ENCODE data around the gene GPR119. TPM values are rescaled to one million over a fixed set of nuclear protein-coding genes. Genes with fewer than 3 reads are reported as not detected.

GPR119 gene
- polyA plus RNA-seq (2012; ENCODE audit: insufficient read length, low read depth): not detected

DNA sequence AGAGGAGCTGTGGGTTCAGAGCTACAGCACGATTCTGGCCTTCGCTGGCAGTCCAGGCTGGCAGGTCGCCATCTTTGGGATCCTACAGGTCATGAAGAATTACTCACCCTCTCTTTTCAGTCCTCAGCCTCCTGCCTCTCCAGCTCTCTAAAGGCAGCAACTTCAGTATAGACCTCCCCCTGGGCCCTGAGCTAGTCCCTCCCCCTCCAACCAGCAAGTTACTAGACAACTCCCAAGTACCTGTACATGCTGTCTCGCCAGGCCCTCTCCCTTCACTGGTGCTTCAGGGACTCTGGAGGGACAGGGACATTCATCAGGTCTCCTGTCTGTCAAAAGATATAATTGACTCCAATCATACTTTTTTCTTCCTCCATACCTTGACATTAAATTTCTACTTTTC, at the start of gene GPR119:
TSS of gene GPR119 (minus strand) at position 155 of the 400 bp plus-strand sequence. CDS start 227 bp downstream, outside the sequence.
- TF ChIP-seq SIN3A (IDR thresholded peaks at IDR 0.05; ENCODE audit: borderline replicate concordance, insufficient read depth, low read length): no peak
- TF ChIP-seq, protein P1, sequence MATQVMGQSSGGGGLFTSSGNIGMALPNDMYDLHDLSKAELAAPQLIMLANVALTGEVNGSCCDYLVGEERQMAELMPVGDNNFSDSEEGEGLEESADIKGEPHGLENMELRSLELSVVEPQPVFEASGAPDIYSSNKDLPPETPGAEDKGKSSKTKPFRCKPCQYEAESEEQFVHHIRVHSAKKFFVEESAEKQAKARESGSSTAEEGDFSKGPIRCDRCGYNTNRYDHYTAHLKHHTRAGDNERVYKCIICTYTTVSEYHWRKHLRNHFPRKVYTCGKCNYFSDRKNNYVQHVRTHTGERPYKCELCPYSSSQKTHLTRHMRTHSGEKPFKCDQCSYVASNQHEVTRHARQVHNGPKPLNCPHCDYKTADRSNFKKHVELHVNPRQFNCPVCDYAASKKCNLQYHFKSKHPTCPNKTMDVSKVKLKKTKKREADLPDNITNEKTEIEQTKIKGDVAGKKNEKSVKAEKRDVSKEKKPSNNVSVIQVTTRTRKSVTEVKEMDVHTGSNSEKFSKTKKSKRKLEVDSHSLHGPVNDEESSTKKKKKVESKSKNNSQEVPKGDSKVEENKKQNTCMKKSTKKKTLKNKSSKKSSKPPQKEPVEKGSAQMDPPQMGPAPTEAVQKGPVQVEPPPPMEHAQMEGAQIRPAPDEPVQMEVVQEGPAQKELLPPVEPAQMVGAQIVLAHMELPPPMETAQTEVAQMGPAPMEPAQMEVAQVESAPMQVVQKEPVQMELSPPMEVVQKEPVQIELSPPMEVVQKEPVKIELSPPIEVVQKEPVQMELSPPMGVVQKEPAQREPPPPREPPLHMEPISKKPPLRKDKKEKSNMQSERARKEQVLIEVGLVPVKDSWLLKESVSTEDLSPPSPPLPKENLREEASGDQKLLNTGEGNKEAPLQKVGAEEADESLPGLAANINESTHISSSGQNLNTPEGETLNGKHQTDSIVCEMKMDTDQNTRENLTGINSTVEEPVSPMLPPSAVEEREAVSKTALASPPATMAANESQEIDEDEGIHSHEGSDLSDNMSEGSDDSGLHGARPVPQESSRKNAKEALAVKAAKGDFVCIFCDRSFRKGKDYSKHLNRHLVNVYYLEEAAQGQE (IDR thresholded peaks at IDR 0.05; ENCODE audit: insufficient read depth in 1 of 2, low read depth in 2 of 2, low read length in 2 of 2): no peak
- no peak for TF ChIP-seq TAF1 (IDR thresholded peaks at IDR 0.05; ENCODE audit: borderline replicate concordance, insufficient read depth, low read length)
- no peak for TF ChIP-seq POLR2AphosphoS5 (IDR thresholded peaks at IDR 0.05; ENCODE audit: low read depth, low read length)
- TF ChIP-seq FOXP2 (optimal IDR thresholded peaks at IDR 0.05; ENCODE audit: borderline replicate concordance, extremely low read depth, extremely low read length, insufficient read depth): no peak

DNA sequence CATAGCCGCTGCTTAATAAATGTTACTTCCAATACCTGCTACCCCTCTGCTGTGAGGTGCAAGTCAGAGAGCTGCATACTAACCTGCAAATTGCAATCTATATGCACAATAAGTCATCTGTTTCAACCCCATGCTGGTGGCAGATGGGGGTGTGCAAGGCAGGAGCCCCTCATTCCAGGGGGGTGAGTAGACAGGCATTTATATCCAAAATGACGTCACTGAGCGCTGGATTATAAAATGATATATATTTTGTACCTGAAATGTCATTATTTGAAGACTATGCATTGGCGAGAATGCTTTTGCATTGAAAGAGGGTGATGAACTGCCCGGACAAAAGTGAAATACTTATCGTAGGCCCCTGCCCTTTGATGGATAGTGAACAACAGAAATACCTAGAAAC, 41.1 kb upstream of the GPR119 start:
- no peak for TF ChIP-seq POLR2AphosphoS5 (IDR thresholded peaks at IDR 0.05; ENCODE audit: low read depth, low read length)
- no peak for TF ChIP-seq SIN3A (IDR thresholded peaks at IDR 0.05; ENCODE audit: borderline replicate concordance, insufficient read depth, low read length)
- no peak for TF ChIP-seq FOXP2 (optimal IDR thresholded peaks at IDR 0.05; ENCODE audit: borderline replicate concordance, extremely low read depth, extremely low read length, insufficient read depth)
- TF ChIP-seq, protein P1 (IDR thresholded peaks at IDR 0.05; ENCODE audit: insufficient read depth in 1 of 2, low read depth in 2 of 2, low read length in 2 of 2): no peak
- TF ChIP-seq TAF1 (IDR thresholded peaks at IDR 0.05; ENCODE audit: borderline replicate concordance, insufficient read depth, low read length): no peak

DNA sequence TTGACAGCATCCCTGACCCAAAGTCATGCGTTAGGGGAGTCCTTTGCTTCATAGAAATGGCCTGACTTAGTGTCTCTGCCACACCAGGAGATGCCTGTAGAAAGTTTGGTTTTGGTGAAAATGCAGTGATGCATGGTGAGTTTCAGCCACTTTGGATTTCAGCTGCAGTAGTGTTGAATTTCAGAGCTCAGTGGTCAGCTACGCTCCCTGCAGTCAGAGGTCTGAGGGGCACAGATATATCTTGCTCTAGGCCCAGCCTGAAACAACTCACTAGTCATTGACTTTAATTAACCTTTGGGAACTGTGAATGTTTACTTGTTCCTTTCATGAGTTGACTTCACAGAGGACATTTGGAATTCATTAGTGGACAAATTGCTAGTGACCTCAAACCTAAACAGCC, 33.8 kb upstream of the GPR119 start:
- TF ChIP-seq SIN3A (IDR thresholded peaks at IDR 0.05; ENCODE audit: borderline replicate concordance, insufficient read depth, low read length): no peak
- TF ChIP-seq POLR2AphosphoS5 (IDR thresholded peaks at IDR 0.05; ENCODE audit: low read depth, low read length): no peak
- no peak for TF ChIP-seq FOXP2 (optimal IDR thresholded peaks at IDR 0.05; ENCODE audit: borderline replicate concordance, extremely low read depth, extremely low read length, insufficient read depth)
- no peak for TF ChIP-seq TAF1 (IDR thresholded peaks at IDR 0.05; ENCODE audit: borderline replicate concordance, insufficient read depth, low read length)
- TF ChIP-seq, protein P1 (IDR thresholded peaks at IDR 0.05; ENCODE audit: insufficient read depth in 1 of 2, low read depth in 2 of 2, low read length in 2 of 2): no peak

DNA sequence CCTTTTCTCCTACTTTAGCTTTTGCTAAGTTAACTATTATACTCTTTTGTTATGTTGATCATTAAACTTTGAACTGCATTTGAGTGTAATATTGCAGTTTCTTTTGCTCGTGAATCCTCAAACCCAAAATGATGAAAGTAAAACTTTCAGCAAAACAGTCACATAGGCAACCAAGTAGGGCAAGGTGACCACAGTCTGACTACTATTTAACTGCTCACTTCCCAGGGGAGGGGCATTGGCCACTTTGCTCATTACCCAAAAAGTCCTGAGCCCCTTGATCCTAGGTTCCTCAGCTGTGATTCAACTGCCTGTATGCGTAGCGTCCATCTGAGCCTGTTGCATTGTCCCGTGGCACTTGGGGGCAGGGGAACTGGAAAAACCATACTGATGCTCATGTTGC, 33.3 kb upstream of the GPR119 start:
- TF ChIP-seq POLR2AphosphoS5 (IDR thresholded peaks at IDR 0.05; ENCODE audit: low read depth, low read length) (no peak), FOXP2 (optimal IDR thresholded peaks at IDR 0.05; ENCODE audit: borderline replicate concordance, extremely low read depth, extremely low read length, insufficient read depth) (no peak), SIN3A (IDR thresholded peaks at IDR 0.05; ENCODE audit: borderline replicate concordance, insufficient read depth, low read length) (no peak), TAF1 (IDR thresholded peaks at IDR 0.05; ENCODE audit: borderline replicate concordance, insufficient read depth, low read length) (no peak)
- TF ChIP-seq, protein P1 (IDR thresholded peaks at IDR 0.05; ENCODE audit: insufficient read depth in 1 of 2, low read depth in 2 of 2, low read length in 2 of 2): no peak

DNA sequence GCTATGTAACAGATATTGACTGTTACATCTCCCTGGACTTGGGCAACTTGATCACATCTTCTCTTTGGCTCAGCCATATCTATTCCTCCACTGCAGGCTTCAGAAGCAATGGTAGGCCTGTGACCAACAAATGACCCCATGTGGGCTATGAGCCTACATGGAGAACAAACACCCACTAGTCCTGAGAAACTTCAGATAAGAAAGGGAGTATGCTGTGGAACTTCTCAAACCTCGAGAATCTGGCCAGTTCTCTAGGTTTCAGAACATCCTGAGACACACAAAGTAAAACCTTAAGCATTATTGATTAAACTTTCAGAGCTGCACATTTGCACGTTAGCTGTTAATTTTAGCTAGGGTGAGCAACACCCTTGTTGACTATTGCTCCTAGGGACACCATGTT, 32.6 kb upstream of the GPR119 start:
- TF ChIP-seq SIN3A (IDR thresholded peaks at IDR 0.05; ENCODE audit: borderline replicate concordance, insufficient read depth, low read length) (no peak), POLR2AphosphoS5 (IDR thresholded peaks at IDR 0.05; ENCODE audit: low read depth, low read length) (no peak), FOXP2 (optimal IDR thresholded peaks at IDR 0.05; ENCODE audit: borderline replicate concordance, extremely low read depth, extremely low read length, insufficient read depth) (no peak), TAF1 (IDR thresholded peaks at IDR 0.05; ENCODE audit: borderline replicate concordance, insufficient read depth, low read length) (no peak)
- TF ChIP-seq, protein P1 (IDR thresholded peaks at IDR 0.05; ENCODE audit: insufficient read depth in 1 of 2, low read depth in 2 of 2, low read length in 2 of 2): no peak

Measured in PFSK-1 (cell line).